ENCODE data around the gene CEP63. TPM values are rescaled to one million over a fixed set of nuclear protein-coding genes. Genes with fewer than 3 reads are reported as not detected.

CEP63 gene
- total and polyA plus RNA-seq, 2 of the 8 experiments (the other 6 are each of a cell fraction or from before 2014, with no cell fraction given) = 5.3 to 18.2 TPM

- peak in 1 of 2 experiments; percentile 70; a peak in 1 of 4 replicates for TF ChIP-seq SIN3A (conservative IDR thresholded peaks at IDR 0.05 in 1 of 2, IDR thresholded peaks at IDR 0.05 in 1 of 2; ENCODE audit: low read depth in 1 of 2, low read length in 2 of 2)
- TF ChIP-seq E2F6 (IDR thresholded peaks at IDR 0.05) = no peak
These were observed 115.0 kb downstream of the CEP63 start (continued) for GRCh38 chr3:134600685-134601463.

Measured in H1 (cell line).